ENCODE measurements around the gene NDUFS8.

DNA sequence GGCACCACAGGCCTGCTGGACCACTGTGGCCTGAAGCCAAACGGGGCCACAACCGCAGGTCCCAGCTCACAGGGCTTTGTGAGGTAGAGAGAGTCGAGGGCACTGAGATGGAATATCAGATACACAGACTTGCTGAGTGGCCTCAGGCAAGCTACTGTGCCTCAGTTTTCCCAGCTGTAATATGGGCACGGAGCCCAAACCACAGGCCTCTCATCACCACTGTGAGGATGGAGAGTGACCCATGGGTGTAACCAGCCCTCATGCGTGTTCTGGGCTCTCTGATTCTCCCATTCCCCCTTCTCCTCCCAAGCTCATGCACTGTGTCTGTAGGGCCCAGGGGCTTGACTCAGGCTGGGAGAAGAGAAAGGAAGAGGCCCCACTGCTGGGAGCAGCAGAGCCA, 30.8 kb upstream of the NDUFS8 start:
- TF ChIP-seq, protein P1, sequence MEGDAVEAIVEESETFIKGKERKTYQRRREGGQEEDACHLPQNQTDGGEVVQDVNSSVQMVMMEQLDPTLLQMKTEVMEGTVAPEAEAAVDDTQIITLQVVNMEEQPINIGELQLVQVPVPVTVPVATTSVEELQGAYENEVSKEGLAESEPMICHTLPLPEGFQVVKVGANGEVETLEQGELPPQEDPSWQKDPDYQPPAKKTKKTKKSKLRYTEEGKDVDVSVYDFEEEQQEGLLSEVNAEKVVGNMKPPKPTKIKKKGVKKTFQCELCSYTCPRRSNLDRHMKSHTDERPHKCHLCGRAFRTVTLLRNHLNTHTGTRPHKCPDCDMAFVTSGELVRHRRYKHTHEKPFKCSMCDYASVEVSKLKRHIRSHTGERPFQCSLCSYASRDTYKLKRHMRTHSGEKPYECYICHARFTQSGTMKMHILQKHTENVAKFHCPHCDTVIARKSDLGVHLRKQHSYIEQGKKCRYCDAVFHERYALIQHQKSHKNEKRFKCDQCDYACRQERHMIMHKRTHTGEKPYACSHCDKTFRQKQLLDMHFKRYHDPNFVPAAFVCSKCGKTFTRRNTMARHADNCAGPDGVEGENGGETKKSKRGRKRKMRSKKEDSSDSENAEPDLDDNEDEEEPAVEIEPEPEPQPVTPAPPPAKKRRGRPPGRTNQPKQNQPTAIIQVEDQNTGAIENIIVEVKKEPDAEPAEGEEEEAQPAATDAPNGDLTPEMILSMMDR (IDR thresholded peaks at IDR 0.05; ENCODE audit: low read depth, low read length, missing input control) = no peak
- TF ChIP-seq, protein P2, sequence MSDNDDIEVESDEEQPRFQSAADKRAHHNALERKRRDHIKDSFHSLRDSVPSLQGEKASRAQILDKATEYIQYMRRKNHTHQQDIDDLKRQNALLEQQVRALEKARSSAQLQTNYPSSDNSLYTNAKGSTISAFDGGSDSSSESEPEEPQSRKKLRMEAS (IDR thresholded peaks at IDR 0.05) = no peak
- TF ChIP-seq, protein P3, sequence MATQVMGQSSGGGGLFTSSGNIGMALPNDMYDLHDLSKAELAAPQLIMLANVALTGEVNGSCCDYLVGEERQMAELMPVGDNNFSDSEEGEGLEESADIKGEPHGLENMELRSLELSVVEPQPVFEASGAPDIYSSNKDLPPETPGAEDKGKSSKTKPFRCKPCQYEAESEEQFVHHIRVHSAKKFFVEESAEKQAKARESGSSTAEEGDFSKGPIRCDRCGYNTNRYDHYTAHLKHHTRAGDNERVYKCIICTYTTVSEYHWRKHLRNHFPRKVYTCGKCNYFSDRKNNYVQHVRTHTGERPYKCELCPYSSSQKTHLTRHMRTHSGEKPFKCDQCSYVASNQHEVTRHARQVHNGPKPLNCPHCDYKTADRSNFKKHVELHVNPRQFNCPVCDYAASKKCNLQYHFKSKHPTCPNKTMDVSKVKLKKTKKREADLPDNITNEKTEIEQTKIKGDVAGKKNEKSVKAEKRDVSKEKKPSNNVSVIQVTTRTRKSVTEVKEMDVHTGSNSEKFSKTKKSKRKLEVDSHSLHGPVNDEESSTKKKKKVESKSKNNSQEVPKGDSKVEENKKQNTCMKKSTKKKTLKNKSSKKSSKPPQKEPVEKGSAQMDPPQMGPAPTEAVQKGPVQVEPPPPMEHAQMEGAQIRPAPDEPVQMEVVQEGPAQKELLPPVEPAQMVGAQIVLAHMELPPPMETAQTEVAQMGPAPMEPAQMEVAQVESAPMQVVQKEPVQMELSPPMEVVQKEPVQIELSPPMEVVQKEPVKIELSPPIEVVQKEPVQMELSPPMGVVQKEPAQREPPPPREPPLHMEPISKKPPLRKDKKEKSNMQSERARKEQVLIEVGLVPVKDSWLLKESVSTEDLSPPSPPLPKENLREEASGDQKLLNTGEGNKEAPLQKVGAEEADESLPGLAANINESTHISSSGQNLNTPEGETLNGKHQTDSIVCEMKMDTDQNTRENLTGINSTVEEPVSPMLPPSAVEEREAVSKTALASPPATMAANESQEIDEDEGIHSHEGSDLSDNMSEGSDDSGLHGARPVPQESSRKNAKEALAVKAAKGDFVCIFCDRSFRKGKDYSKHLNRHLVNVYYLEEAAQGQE (IDR thresholded peaks at IDR 0.05) = no peak
- TF ChIP-seq RAD21 (IDR thresholded peaks at IDR 0.05) (no peak), HNF4A (conservative IDR thresholded peaks at IDR 0.05) (no peak), JUND (IDR thresholded peaks at IDR 0.05) (no peak), TAF1 (conservative IDR thresholded peaks at IDR 0.05) (no peak), GABPA (IDR thresholded peaks at IDR 0.05 in 1 of 2, conservative IDR thresholded peaks at IDR 0.05 in 1 of 2) (no peak), RXRA (IDR thresholded peaks at IDR 0.05) (no peak), YY1 (IDR thresholded peaks at IDR 0.05) (no peak), FOXA1 (IDR thresholded peaks at IDR 0.05) (no peak)
- TF ChIP-seq, protein P4, sequence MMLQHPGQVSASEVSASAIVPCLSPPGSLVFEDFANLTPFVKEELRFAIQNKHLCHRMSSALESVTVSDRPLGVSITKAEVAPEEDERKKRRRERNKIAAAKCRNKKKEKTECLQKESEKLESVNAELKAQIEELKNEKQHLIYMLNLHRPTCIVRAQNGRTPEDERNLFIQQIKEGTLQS (IDR thresholded peaks at IDR 0.05) = no peak
- TF ChIP-seq, protein P5, sequence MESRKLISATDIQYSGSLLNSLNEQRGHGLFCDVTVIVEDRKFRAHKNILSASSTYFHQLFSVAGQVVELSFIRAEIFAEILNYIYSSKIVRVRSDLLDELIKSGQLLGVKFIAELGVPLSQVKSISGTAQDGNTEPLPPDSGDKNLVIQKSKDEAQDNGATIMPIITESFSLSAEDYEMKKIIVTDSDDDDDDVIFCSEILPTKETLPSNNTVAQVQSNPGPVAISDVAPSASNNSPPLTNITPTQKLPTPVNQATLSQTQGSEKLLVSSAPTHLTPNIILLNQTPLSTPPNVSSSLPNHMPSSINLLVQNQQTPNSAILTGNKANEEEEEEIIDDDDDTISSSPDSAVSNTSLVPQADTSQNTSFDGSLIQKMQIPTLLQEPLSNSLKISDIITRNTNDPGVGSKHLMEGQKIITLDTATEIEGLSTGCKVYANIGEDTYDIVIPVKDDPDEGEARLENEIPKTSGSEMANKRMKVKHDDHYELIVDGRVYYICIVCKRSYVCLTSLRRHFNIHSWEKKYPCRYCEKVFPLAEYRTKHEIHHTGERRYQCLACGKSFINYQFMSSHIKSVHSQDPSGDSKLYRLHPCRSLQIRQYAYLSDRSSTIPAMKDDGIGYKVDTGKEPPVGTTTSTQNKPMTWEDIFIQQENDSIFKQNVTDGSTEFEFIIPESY (IDR thresholded peaks at IDR 0.05) = no peak

Data from liver (tissue), 3 donors.